IPS DF 4.7 (cell line): ENCODE data around the gene SEC31A.
"Not testable (repeated sequence)": the region's sequence is repeated elsewhere in the genome, so short reads cannot be mapped to it uniquely, and the experiment has no call there.

ENCODE experiments used
- DNase-seq: peaks from one replicate; pipeline ENCODE4 v3.0.0-alpha.2; 2013; ENCODE audit warnings: low spot score; ENCODE audit errors: extremely low read depth

The SEC31A gene

GRCh38 chr4:82898322-82899243, 7.6 kb upstream of the SEC31A start:
- DNase-seq: no peak

GRCh38 chr4:82896755-82897154, 5.8 kb upstream of the SEC31A start:
- DNase-seq: no peak

- DNase-seq: no peak
Observed at GRCh38 chr4:82893942-82894341, 3.0 kb upstream of the SEC31A start.

- no peak for DNase-seq
Observed at GRCh38 chr4:82892467-82892802, 1.5 kb upstream of the SEC31A start.

GRCh38 chr4:82891707-82892466, 934 bp upstream of the SEC31A start:
- DNase-seq: no peak

- no peak for DNase-seq
Observed at GRCh38 chr4:82890528-82890900, 439 bp downstream of the SEC31A start.

GRCh38 chr4:82889287-82889686, 1.7 kb downstream of the SEC31A start:
- DNase-seq: no peak

GRCh38 chr4:82886147-82886942, 4.6 kb downstream of the SEC31A start:
- no peak for DNase-seq

- no peak for DNase-seq
Observed at GRCh38 chr4:82885410-82885809, 5.5 kb downstream of the SEC31A start.

GRCh38 chr4:82868572-82868971, 22.4 kb downstream of the SEC31A start:
- DNase-seq: no peak

- no peak for DNase-seq
Observed at GRCh38 chr4:82866706-82867385, 24.1 kb downstream of the SEC31A start.

GRCh38 chr4:82866033-82866432, 24.9 kb downstream of the SEC31A start:
- not testable (repeated sequence) for DNase-seq

- no peak for DNase-seq
Observed at GRCh38 chr4:82865592-82865991, 25.4 kb downstream of the SEC31A start.

GRCh38 chr4:82864336-82864979, 26.5 kb downstream of the SEC31A start:
- no peak for DNase-seq

- DNase-seq: no peak
Observed at GRCh38 chr4:82861529-82861928, 29.4 kb downstream of the SEC31A start.

GRCh38 chr4:82860487-82860886, 30.5 kb downstream of the SEC31A start:
- not testable (repeated sequence) for DNase-seq

- no peak for DNase-seq
Observed at GRCh38 chr4:82852751-82853285, 38.1 kb downstream of the SEC31A start.

- DNase-seq: no peak
Observed at GRCh38 chr4:82851885-82852750, 38.8 kb downstream of the SEC31A start.

- DNase-seq: no peak
Observed at GRCh38 chr4:82851318-82851717, 39.6 kb downstream of the SEC31A start.
